HG03378 (cell line): ENCODE results near the gene LRPPRC.

ENCODE experiments used
- ATAC-seq: cut with Tn5 transposase; IDR thresholded peaks from one replicate; pipeline ENCODE4 v1.9.1; 2021; ENCODE audit warnings: mild to moderate bottlenecking, moderate library complexity; ENCODE audit not compliant: unreplicated experiment

The LRPPRC gene

DNA sequence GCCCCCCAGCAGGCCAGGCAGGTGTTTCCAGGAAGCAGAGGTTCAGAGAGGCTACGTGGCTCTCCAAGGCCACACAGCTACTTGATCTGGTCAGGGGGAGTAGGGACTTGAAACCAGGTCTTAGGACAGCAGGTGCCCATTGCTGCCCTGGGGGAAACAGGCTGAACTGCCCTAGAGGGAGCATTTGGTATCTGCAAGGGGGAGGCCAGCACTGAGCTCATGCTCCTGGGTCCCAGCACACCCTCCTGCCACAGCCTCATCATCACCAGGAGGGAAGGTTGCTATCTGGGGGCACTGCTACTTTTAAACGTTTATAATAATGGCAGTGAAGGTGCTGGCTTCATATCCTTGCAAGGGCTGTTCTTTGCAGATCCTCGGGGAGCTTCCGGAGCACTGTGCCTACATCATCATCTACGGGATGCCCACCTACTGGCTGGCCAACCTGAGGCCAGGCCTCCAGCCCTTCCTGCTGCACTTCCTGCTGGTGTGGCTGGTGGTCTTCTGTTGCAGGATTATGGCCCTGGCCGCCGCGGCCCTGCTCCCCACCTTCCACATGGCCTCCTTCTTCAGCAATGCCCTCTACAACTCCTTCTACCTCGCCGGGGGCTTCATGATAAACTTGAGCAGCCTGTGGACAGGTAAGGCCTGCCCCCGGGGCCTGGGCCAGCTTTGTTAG, 120.9 kb downstream of the LRPPRC start:
- ATAC-seq, result no peak

DNA sequence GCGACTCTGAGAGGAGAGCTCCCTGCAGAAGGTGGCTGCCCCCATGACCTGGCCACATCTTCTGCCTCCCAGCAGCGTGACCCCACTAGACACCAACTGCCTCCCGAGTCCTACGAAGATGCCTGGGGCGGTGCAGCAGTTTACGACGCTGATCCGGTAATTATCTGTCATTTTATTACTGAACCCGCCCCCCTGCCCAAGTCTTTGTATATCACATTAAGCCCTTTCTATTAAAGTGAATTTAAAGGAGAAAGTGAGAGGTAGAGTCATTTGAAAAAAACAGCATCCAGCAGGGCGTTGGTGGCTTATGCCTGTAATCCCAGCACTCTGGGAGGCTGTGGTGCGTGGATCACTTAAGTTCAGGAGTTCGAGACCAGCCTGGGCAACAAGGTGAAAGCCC, 123.6 kb downstream of the LRPPRC start:
- ATAC-seq, result no peak

DNA sequence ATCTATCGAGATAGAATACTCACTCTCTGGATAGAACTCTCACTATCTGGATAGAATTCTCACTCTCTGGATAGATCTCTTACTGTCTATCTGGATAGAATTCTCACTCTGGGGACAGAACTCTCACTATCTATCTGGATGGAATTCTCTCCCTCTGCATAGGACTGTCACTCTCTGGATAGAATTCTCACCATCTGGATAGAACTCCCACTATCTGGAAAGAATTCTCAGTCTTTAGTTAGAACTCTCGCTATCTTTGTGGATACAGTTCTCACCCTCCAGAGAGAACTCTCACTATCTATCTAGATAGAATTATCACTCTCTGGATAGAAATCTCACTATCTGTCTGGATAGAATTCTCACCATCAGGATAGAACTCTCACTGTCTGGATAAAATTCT, 140.5 kb downstream of the LRPPRC start:
- no peak for ATAC-seq

DNA sequence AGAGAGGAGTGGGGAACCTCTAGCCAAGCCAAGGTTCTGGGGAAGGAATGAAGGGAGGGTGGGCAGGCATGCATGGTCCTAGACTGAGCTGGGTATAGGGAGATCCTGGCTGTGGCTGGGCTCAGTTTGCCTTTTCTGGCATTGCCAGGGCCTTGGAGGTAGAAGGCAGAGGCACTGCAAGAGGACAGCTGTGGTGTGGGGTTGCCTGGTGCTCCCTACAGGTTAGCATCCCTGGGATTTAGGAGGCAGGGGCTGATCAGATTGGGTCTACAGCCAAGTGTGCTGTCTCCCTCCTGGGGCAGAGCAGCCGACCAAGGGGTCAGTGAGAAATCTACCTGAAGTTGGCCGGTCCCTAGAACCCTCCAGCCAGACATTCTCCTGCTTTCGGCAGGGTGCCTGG, 141.1 kb downstream of the LRPPRC start:
- ATAC-seq, result no peak

DNA sequence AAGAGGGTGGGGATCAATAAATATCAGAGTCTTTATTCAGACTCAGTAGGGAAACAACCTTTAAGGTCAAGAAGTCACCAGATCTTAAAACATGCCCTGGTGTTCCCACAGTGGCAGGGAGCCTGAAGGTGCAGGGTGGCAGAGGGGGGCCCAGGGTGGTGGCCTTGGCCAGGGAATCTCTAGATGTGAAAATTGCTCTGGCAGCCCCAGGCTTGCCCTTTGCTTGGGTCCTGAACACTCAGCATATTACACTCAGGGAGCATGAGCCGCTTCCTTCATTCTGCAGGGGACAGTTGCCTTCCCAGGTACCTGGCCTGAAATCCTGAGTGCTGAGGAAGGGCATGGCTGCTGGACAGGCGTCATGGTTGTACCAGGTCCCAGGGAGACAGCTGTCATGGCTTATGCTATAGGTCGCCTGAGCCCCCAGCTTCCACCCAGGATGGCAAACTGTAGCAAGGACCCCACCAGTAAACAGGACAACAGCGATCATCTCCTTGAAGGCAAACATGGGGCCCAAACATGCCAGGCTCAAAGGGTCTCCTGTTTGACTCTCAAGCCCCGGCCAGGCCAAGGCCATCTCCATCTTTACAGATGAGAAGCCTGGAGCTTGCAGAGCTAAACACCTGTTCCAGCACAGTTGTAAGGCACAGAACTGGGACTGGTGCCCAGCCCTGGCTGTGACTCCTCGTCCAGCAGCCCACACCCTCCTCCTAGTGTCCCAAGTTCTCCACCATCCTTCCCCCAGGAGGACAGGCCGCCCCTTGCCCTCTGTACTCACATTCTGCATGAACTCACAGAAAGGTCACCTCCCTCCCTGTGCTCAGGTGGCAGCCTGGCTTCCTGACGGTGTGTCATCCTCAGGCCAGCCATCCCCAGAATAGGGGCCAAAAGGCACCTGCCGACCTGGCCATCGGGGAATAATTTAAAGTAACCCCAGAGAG, 142.4 kb downstream of the LRPPRC start:
- ATAC-seq, result no peak

DNA sequence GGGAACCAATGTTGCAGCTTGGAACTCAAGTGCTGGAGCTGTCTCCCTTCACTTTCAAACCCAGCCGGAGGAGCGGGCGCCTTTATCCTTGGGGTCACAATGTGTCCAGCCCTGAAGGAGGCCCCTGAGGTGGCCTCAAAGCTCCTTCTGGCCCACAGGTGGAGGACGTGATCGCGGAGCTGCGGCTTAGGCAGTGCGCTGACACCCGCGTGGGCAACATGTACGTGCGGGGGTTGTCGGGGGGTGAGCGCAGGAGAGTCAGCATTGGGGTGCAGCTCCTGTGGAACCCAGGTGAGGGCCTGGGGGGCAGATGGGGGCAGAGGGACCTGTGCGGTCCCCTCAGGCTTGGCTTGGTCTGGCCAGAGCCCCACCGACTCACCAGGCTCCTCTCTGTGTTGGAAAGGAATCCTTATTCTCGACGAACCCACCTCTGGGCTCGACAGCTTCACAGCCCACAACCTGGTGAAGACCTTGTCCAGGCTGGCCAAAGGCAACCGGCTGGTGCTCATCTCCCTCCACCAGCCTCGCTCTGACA, 143.5 kb downstream of the LRPPRC start:
- no peak for ATAC-seq

DNA sequence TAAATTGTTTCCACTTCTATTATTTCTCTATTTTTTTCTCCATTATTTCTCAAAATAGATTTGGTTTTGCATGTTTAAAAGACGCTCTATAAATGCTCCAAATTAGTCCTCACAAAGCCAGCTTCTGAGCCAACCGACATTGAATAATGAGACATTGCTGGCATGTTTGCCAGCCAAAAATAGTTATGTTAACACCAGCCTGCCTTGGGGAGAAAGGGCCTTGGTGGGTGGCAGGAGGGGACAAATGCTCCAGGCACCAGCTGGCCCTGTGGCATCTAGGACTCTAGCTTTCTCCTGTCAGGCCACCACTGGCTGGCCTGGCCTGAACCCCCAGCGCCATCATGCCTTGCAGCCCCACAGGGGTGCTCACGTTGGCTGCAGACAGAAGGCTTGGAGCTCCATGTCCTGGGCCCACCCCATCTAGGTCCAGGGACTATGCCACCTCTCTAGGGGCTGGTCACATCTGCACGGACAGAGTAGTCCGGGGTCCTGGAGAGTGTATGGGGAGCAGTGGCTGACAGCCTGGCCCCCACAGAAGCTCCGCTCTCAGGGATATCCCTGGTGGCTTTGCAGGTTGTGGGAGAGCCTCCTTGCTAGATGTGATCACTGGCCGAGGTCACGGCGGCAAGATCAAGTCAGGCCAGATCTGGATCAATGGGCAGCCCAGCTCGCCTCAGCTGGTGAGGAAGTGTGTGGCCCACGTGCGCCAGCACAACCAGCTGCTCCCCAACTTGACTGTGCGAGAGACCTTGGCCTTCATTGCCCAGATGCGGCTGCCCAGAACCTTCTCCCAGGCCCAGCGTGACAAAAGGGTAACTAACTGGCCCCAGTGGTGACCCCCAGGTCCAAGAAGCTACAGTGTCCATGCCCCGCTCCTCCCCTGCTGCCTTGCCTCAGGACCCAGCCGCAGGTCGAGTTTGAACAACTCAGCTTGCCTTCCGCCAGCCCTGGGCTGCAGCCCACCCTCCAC, 144.5 kb downstream of the LRPPRC start:
- no peak for ATAC-seq

DNA sequence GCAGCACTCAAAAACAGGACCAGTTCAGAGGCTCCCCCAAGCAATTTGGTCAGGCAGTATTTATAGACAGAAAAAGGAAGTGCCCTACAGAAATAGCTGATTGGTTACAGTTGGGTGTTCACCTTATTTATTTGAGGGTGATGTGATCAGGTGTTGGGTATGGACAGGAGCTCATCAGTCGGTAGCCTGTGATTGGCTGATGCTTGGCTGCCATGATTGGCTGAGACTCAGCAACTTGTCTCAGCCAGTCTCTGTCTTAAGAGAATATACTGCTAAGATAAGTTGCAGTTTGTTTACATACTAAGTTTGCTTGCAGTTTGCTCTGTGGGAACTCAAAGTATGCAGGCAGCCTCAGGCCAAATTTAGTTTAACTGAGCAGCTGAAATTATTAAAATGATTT, 147.6 kb downstream of the LRPPRC start:
- ATAC-seq, result no peak

DNA sequence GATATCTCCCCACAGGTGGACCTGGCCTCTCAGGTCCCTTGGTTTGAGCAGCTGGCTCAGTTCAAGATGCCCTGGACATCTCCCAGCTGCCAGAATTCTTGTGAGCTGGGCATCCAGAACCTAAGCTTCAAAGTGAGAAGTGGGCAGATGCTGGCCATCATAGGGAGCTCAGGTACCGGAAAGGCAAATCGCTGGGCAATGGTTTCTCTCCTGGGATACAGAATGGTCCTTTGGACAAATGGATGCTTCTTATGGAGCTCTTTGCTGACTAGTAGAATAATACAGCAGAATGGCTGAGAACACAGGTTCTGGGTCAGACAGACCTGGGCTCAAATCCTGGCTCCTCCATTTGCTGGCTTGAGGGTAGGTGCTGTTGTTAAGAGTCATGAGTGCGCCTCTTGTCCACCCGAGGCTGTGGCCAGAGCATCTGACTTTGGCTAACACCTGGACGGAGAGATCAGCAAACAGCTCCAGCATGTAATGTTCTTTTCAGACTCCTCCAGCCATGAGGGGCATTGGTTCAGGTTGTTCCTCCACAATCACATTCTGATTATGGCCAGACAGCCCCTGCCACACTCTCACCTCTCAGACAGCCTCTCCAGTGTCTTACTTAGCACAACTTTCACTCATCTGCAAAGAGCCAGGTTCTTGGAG, 149.5 kb downstream of the LRPPRC start:
- no peak for ATAC-seq

DNA sequence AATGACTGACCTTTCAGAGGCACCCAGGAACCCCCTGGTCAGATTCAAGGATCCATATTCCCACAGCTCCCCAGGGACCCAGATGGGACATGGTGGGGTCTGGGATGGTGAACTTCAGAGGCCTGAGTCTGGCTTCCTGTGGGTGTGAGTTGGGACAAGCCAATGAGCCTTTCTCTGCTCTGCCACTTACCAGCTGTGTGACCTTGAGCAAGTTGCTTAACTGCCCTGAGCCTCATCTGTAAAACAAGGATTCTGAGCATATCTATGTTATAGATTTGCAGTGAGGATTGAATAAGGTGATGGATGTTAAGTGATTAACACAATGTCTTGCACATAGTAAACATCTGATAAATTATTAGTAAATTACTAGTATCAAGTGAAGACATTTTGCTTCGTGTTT, 150.6 kb downstream of the LRPPRC start:
- no peak for ATAC-seq

DNA sequence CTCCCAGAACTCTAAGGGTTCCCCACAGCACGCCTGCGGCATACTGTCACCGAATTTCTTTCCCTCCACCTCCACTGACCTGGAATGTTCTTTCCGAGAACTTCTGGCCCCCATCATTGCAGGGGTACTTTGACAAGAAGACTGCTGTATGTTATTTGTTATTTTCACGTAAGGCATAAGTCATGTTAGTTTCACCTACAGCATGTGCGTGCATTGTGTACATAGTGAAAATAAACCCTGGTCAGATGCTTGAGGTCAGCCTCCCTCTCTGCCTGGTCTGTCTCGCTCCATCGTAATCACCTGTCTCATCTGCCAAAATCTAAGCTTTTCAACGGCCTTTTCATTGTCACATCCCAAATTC, 152.9 kb downstream of the LRPPRC start:
- ATAC-seq, result no peak

DNA sequence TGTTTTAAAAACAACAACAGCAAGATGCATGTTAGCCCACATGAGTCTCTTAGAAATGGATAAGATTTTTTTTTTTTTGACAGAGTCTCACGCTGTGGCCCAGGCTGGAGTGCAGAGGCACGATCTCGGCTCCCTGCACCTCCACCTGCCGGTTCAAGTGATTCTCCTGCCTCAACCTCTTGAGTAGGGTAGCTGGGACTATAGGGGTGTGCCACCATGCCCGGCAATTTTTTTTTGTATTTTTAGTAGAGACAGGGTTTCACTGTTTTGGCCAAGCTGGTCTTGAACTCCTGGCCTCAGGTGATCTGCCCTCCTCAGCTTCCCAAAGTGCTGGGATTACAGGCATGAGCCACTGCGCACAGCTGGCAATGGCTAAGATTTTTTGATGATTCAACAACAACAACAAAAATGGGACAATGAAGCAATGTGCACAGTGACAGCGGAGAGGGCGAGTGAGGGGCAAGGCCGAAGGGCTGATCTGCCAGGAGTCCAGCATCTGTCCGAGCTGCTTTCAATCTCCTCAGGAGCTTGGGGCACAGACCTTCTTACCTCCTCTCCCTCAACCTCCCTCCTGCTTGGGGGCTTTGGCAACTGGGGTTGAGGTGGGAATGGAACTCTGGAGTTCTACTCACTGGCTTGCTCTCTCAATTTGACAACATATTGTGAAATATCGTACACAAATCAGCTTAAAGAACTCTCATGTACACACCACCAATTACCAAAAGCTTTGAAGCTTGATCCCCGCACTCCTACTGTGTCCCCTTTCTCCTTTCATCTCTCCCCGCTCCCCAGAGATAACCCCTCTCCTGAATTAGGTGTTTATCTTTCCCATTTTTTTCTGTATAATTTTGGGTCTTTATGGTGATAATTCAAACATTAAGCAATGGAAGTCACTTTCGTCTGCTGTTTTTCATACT, 153.6 kb downstream of the LRPPRC start:
- ATAC-seq, result no peak

DNA sequence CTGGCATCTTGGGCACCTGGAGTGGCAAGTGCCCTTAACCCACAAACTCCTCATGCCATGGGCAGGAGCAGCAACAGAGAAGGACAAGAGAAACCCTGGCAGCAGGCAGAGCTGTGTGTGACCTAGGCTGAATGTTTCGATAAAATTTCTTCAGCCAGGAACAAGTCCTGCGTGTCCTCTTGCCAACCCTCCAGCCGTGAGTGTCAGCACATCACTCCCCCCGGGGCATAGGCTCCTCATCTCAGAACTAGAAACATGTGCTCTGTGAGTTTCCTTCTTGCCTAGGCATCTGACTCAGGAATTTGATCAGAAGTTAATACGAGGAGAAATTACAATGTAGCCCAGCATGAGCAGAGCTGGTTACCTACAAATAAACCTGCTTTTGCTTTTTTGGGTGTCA, 154.8 kb downstream of the LRPPRC start:
- no peak for ATAC-seq

DNA sequence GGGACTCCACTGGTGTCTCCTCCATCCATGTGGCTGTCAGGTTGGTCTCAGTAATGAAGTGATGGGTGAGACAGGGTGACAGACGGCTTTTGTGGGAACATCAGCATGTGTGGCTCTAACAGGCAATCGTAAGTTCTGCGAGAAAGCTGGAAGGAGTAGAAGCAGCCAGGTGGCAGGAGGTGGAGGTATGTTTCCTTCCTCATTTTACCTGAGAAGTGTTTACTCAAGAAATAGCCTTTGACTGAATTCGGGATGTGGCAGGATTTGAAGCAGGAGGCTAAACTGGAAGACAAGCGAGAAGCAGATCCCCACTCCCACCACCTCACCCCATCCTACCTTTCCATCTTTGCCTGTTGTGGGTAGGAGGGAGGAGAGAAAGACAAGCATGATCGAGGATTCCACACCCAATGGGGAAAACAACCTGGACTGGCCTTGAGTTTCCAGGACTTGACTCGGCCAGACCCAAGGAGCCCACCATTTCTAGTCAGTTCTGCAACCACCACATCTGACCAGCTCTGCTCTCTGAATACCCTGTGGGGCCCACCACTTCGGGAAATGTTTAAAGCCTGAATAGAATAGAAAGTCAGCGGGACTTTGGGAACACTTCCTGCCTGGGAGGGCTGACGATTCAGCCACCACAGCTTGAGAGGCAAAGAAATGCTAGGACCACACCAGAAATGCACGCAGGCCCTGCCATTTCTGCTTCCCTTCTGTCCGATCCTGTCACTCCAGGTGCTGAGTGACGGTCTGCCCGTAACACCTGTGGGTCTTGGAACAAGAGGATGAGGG, 155.8 kb downstream of the LRPPRC start:
- no peak for ATAC-seq

DNA sequence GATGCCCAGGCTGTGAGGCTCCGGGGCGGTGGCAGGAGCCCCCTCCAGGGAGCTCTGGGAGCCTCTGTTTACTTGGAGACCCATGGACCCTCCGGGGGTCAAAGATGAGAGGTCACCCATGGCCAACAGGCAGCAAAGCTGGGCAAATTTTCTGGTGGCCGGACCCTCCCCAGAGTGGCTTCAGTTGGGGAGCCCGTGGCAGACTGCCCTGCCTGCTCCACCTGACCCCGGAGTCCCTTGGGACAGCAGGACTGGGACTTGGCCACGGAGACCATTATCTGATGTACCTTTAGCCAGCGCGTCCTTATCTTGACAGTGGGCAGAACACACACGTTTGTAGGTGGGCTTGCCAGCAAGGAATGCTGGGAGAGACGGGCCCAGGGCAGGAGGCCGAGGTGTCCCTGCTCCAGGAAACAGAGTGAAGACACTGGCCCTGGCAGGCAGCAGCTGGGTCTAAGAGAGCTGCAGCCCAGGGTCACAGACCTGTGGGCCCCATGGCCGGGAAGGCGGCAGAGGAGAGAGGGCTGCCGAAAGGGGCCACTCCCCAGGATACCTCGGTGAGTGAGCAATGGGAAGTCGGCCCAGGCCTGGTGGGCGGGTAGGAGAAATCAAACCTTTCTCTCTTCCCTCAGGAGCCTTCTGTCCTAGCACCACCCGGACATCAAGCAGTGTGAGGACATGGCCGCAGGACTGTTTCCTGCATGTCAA, 157.1 kb downstream of the LRPPRC start, which contains the start of the genes ABCG5 and ABCG8:
Gene ABCG5, minus strand, starts transcription at position 280 of the 708 bp plus-strand sequence. Its CDS starts 160 bp downstream, at position 120.
Gene ABCG8, plus strand, starts transcription at position 412 of the 708 bp plus-strand sequence. Its CDS starts 83 bp downstream, at position 495.
- ATAC-seq, result no peak

DNA sequence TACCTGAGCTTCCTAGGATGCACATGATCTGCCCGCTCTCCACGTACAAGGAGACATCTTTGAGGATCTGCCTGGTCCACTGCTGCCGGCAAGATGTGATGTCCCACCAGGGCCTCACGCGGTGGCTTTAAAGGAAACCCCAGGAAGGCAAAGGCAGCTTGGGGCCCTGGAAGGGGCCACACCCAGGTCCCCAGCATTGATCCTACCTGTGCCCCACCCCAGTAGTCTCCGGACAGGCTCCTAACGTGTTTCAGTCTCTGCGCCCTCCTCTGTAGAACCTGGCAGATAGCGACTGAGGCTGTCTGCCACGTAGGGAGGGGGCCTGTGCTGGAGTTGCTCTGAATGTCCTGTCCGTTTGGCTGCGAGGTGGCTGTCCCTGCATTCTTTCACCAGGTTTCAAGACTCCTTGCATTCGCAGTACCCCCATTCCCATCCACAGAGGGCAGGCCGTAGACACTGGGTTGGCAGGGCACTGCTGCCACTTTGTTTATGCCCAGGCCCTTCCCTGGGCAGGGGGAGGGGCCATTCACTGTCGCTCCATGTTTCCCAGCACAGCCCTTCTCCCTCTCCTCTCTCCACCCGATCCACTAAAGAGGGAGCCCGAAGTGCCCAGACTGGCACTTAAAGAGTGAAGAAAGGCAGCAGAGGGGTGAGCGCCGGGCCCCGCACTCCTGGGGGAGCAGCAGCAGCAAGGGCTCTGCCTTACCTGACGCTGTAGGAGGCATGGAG, 157.8 kb downstream of the LRPPRC start:
- no peak for ATAC-seq

DNA sequence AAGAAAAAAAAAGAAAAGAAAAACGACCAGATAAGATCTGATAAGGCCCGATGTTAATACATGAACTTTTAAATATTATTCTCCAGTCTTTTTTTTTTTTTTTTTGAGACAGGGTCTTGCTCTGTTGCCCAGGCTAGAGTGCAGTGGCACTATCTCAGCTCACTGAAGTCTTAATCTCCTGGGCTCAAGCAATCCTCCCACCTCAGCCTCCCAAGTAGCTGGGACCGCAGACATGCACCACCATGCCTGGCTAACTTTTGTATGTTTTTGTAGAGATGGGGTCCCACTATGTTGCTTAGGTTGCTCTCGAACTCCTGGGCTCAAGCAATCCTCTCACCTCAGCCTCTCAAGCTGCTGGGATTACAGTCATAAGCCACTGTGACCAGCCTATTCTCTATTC, 158.8 kb downstream of the LRPPRC start:
- ATAC-seq, result no peak
